ENCODE data around the gene SLC6A13. TPM values are rescaled to one million over a fixed set of nuclear protein-coding genes. Genes with fewer than 3 reads are reported as not detected.

The SLC6A13 gene
- total RNA-seq, 2 experiments from 2014 or later = 0.16 to 0.30 TPM

DNA sequence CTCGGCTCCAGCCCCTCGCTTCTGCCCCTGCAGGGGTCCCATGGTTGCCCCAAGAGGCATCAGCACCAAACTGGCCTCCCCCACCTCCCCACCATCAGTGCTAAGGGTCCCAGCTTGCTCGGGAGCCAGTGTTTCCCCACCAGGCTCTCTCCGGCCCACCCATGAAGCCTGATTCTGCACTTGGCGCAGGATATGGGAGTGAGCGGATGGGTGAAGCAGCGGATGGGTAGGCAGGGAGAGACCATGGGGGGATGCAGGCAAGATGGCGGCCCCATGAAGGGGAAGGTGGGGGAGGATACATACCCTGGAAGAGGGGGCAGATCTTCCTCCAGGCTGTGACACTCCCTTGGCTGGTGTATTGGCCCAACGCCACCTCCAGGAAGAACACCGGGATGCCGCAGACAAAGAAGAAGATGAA lies 58.4 kb downstream of the SLC6A13 start:
- H3K9me3 Mint-ChIP-seq (ENCODE audit: low read depth) = no peaks in the 10 kb centered on the region
- H3K36me3 Mint-ChIP-seq (ENCODE audit: low read depth) = no peaks in the 10 kb centered on the region
- no peak overlapping the region for H3K4me3 Mint-ChIP-seq
- intact Hi-C loops (cut with DNase I, micrococcal nuclease) = no loop called here
- H3K4me1 Mint-ChIP-seq = no peaks in the 10 kb centered on the region
- ATAC-seq (no peak), DNase-seq (no peak)
- no peak overlapping the region for H3K27ac Mint-ChIP-seq
- POLR2A ChIA-PET = no interaction called here
- H3K27me3 Mint-ChIP-seq = peaks cover 43% of the 10 kb centered on the region
- CTCF ChIA-PET = no interaction called here

GRCh38 chr12:203462-204260 lies 59.0 kb downstream of the SLC6A13 start:
- Mint-ChIP-seq H3K36me3 (ENCODE audit: low read depth) (no peaks in the 10 kb centered on the region), H3K27ac (no peak overlapping the region), H3K4me3 (no peak overlapping the region), H3K9me3 (ENCODE audit: low read depth) (no peaks in the 10 kb centered on the region), H3K4me1 (no peaks in the 10 kb centered on the region), H3K27me3 (peaks cover 40% of the 10 kb centered on the region)
- ATAC-seq (no peak), DNase-seq (no peak)
- intact Hi-C loops (cut with DNase I, micrococcal nuclease) = no loop called here
- CTCF ChIA-PET = no interaction called here
- POLR2A ChIA-PET = no interaction called here

- CTCF ChIA-PET = no interaction called here
- ATAC-seq (no peak), DNase-seq (no peak)
- intact Hi-C loops (cut with DNase I, micrococcal nuclease) = no loop called here
- H3K4me3 Mint-ChIP-seq = no peak overlapping the region
- no peak overlapping the region for H3K27ac Mint-ChIP-seq
- H3K27me3 Mint-ChIP-seq = peaks cover 42% of the 10 kb centered on the region
- no peaks in the 10 kb centered on the region for H3K4me1 Mint-ChIP-seq
- H3K9me3 Mint-ChIP-seq (ENCODE audit: low read depth) = no peaks in the 10 kb centered on the region
- POLR2A ChIA-PET = no interaction called here
- no peaks in the 10 kb centered on the region for H3K36me3 Mint-ChIP-seq (ENCODE audit: low read depth)
These were observed 59.6 kb downstream of the SLC6A13 start for GRCh38 chr12:203074-203461.

DNA sequence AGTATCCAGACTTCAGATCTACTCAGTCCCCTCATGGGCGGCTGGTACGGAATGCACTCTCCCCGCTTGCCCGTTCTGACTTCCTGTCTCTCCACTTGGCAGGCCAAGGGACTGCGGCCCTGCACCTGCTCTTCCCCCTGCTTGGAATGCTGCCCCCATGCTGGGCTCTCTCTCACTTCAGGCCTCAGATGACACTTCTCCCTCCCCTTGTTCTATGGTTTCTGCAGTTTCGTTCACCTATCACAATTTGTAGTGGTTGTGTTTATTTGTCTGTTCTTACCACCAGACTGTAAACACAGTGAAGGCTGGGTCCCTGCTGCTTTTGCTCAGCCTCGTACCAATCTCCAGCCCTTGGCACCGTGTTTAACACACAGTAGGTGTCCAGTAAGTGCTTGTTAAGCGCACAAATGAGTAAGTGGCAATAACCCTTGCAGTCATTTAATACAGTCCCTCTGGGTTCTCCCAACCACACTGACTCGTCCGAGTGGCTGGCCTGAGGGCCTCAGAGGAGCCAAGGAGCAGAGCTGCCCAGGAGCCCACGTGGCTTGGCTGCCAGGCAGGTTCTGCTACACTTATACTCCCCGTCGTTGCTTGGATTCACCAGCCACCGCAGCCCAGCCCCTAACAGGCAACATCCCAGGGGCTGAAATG lies 60.4 kb downstream of the SLC6A13 start:
- DNase-seq (no peak), ATAC-seq (no peak)
- ChIA-PET CTCF (no interaction called here), POLR2A (no interaction called here)
- Mint-ChIP-seq H3K36me3 (ENCODE audit: low read depth) (no peaks in the 10 kb centered on the region), H3K27me3 (peaks cover 41% of the 10 kb centered on the region), H3K9me3 (ENCODE audit: low read depth) (no peaks in the 10 kb centered on the region), H3K4me3 (no peak overlapping the region), H3K27ac (no peak overlapping the region), H3K4me1 (no peaks in the 10 kb centered on the region)
- intact Hi-C loops (cut with DNase I, micrococcal nuclease) = no loop called here

DNA sequence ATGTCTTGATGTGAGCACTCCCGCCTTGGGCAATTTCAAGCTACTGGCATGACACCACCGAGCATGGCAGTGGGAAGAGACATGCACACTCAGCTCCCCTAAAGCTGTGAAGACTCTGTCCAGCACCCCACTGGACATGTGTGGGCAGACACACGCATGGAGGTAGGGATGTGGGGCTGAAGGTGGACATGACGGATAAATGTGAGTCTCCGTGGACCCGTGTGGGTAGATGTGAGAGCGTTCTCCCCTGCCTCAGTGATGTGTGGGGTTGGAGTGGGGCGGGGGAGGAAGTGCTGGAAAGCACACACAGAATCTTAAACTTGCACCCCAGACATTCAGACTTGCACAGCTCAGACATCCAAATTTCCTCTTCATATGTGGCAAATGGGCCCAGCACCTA lies 61.3 kb downstream of the SLC6A13 start:
- no peaks in the 10 kb centered on the region for H3K36me3 Mint-ChIP-seq (ENCODE audit: low read depth)
- H3K27ac Mint-ChIP-seq = no peak overlapping the region
- DNase-seq = no peak
- H3K4me1 Mint-ChIP-seq = no peaks in the 10 kb centered on the region
- no peaks in the 10 kb centered on the region for H3K9me3 Mint-ChIP-seq (ENCODE audit: low read depth)
- no peak overlapping the region for H3K4me3 Mint-ChIP-seq
- H3K27me3 Mint-ChIP-seq = peaks cover 40% of the 10 kb centered on the region
- POLR2A ChIA-PET = no interaction called here
- CTCF ChIA-PET = no interaction called here
- intact Hi-C loops (cut with DNase I, micrococcal nuclease) = no loop called here
- ATAC-seq = no peak

- no peak overlapping the region for H3K4me3 Mint-ChIP-seq
- ATAC-seq (no peak), DNase-seq (no peak)
- peaks cover 25% of the 10 kb centered on the region for H3K27me3 Mint-ChIP-seq
- no peaks in the 10 kb centered on the region for H3K9me3 Mint-ChIP-seq (ENCODE audit: low read depth)
- H3K36me3 Mint-ChIP-seq (ENCODE audit: low read depth) = no peaks in the 10 kb centered on the region
- no peak overlapping the region for H3K27ac Mint-ChIP-seq
- intact Hi-C loops (cut with DNase I, micrococcal nuclease) = no loop called here
- H3K4me1 Mint-ChIP-seq = no peaks in the 10 kb centered on the region
- ChIA-PET POLR2A (no interaction called here), CTCF (no interaction called here)
These were observed 63.9 kb downstream of the SLC6A13 start for GRCh38 chr12:198705-199104.

- Mint-ChIP-seq H3K36me3 (ENCODE audit: low read depth) (no peaks in the 10 kb centered on the region), H3K27me3 (peaks cover 25% of the 10 kb centered on the region), H3K9me3 (ENCODE audit: low read depth) (no peaks in the 10 kb centered on the region), H3K4me3 (no peak overlapping the region), H3K4me1 (no peaks in the 10 kb centered on the region), H3K27ac (no peak overlapping the region)
- DNase-seq = no peak
- CTCF ChIA-PET = interaction anchor here (0.6 kb wide), 1 partner anchor 1894 kb away, joined by 3 read pairs; no protein-coding TSS in a partner anchor
- ATAC-seq = no peak
- intact Hi-C loops (cut with DNase I, micrococcal nuclease) = no loop called here
- POLR2A ChIA-PET = no interaction called here
These were observed 64.5 kb downstream of the SLC6A13 start for GRCh38 chr12:197911-198695.

DNA sequence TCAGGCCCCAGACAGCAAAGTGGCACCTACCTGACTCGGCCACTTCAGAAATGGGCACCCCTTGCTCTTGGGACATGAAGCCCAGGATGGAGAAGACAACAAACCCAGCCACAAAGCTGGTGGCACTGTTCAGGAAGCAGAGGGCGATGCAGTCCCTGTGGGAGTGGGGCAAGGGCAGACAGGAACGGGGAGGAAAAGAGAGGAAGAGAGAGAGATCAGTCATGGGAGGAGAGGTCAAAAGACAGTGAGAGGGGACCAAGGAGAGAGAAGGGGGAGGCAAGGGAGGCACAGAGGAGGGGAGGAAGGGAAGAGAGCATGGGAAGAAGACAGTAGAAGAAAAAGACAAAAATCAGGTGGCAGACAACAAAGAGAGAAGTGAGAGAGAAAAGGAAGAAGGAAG lies 65.3 kb downstream of the SLC6A13 start:
- Mint-ChIP-seq H3K36me3 (ENCODE audit: low read depth) (no peaks in the 10 kb centered on the region), H3K4me1 (no peaks in the 10 kb centered on the region), H3K27me3 (peaks cover 28% of the 10 kb centered on the region), H3K27ac (no peak overlapping the region), H3K9me3 (ENCODE audit: low read depth) (no peaks in the 10 kb centered on the region), H3K4me3 (no peak overlapping the region)
- CTCF ChIA-PET = no interaction called here
- intact Hi-C loops (cut with DNase I, micrococcal nuclease) = no loop called here
- DNase-seq (no peak), ATAC-seq (no peak)
- POLR2A ChIA-PET = no interaction called here

DNA sequence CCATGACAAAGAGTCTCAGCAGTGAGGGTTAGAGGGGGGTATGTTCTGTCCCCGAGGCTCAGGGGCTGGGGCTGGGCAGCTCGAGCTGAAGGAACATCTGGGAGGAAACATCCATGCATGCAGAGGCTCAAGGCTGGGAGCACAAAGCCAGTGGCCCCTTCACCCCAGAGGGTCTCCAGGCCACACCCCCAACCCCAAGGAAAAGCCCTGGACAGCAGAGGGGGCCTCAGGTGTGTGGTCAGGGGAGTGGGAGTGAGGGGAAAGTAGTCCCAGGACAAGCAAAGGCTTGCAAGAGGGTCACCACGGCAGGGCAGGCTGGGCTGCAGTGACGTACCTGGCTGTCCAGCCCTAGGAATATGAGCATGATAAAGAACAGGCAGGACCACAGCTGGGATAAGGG lies 66.2 kb downstream of the SLC6A13 start:
- DNase-seq (no peak), ATAC-seq (no peak)
- no peaks in the 10 kb centered on the region for H3K9me3 Mint-ChIP-seq (ENCODE audit: low read depth)
- CTCF ChIA-PET = no interaction called here
- no peaks in the 10 kb centered on the region for H3K4me1 Mint-ChIP-seq
- no peak overlapping the region for H3K27ac Mint-ChIP-seq
- H3K27me3 Mint-ChIP-seq = peaks cover 25% of the 10 kb centered on the region
- H3K36me3 Mint-ChIP-seq (ENCODE audit: low read depth) = no peaks in the 10 kb centered on the region
- no peak overlapping the region for H3K4me3 Mint-ChIP-seq
- intact Hi-C loops (cut with DNase I, micrococcal nuclease) = no loop called here
- POLR2A ChIA-PET = no interaction called here

DNA sequence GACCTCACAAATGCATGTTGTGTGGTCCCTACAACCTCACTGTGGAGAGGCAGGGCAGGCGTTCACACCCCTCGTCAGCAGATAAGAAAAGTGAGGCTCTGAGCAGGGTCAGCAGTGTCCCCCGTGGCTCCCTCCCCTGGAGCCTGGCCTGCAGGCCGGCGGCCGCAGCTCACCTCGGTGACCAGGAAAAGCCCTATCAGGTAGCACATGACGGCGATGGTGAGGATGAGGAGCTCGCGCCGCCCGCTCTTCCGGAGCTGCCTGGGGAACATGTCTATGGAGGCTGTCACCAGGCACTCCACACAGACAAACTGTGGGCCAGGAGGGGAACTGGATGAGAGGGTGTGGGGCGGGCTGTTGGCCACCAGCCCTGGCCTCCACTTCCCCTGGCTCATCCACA lies 66.7 kb downstream of the SLC6A13 start:
- no peaks in the 10 kb centered on the region for H3K36me3 Mint-ChIP-seq (ENCODE audit: low read depth)
- no peak for DNase-seq
- H3K4me1 Mint-ChIP-seq = no peaks in the 10 kb centered on the region
- no peak overlapping the region for H3K27ac Mint-ChIP-seq
- H3K27me3 Mint-ChIP-seq = peaks cover 21% of the 10 kb centered on the region
- ATAC-seq = no peak
- intact Hi-C loops (cut with DNase I, micrococcal nuclease) = no loop called here
- H3K9me3 Mint-ChIP-seq (ENCODE audit: low read depth) = no peaks in the 10 kb centered on the region
- POLR2A ChIA-PET = no interaction called here
- no peak overlapping the region for H3K4me3 Mint-ChIP-seq
- CTCF ChIA-PET = no interaction called here

DNA sequence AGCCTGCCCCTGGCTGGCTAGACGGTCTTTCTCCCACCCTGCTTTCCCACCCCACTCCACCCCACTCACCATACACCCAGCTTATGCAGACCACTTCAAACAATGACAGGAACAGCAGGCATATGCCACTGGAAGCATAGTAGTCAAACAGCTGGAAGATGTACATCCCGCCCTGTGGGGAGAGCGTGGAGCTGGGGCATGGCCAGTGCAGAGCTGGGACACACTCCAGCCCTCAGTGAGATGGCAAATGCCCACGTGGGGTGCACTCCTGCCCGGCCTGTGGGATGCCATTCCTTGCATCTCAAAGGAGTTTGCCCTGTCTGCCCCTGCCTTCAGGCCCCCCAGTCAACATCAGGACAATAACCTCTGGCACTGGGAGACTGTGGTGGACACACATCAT lies 67.5 kb downstream of the SLC6A13 start:
- peaks cover 22% of the 10 kb centered on the region for H3K27me3 Mint-ChIP-seq
- POLR2A ChIA-PET = no interaction called here
- H3K4me1 Mint-ChIP-seq = no peaks in the 10 kb centered on the region

GRCh38 chr12:194276-194675 lies 68.4 kb downstream of the SLC6A13 start:
- Mint-ChIP-seq H3K27ac (no peak overlapping the region), H3K4me3 (no peak overlapping the region), H3K27me3 (peaks cover 24% of the 10 kb centered on the region), H3K4me1 (peaks cover 2% of the 10 kb centered on the region), H3K36me3 (ENCODE audit: low read depth) (no peaks in the 10 kb centered on the region), H3K9me3 (ENCODE audit: low read depth) (no peaks in the 10 kb centered on the region)
- ChIA-PET POLR2A (no interaction called here), CTCF (no interaction called here)
- no peak for ATAC-seq
- intact Hi-C loops (cut with DNase I, micrococcal nuclease) = no loop called here
- DNase-seq = no peak

More for the DNA sequence above, 67.5 kb downstream of the SLC6A13 start:
- no peaks in the 10 kb centered on the region for H3K9me3 Mint-ChIP-seq (ENCODE audit: low read depth)
- H3K27ac Mint-ChIP-seq = no peak overlapping the region
- intact Hi-C loops (cut with DNase I, micrococcal nuclease) = no loop called here
- no peak overlapping the region for H3K4me3 Mint-ChIP-seq
- DNase-seq (no peak), ATAC-seq (no peak)
- no peaks in the 10 kb centered on the region for H3K36me3 Mint-ChIP-seq (ENCODE audit: low read depth)
- CTCF ChIA-PET = no interaction called here

Data from activated CD4-positive, alpha-beta T cell treated with anti-CD3 and anti-CD28 coated beads for 36 hours (primary cell).